Measurements from ENCODE around the gene CARD10.

DNA sequence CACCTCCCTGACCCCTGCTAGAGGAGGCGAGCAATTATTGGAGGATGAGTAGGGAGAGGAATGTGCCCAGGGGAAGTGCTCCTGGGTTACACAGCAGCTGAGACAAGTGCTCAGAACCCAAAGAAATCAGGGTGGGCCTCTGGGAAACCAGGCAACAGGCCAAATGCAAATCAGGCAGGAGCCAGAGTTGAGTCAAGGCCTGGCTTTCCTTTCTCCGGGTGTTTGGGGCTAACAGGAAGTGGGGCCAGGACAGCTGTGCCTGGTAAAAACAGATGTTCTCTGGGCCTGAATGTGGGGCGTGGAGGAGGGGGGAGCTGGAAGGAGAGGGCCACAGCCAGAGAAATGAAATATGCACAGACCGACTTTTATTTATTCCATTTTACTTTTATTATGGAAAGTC, 55.0 kb downstream of the CARD10 start:
- TF ChIP-seq, protein P1, sequence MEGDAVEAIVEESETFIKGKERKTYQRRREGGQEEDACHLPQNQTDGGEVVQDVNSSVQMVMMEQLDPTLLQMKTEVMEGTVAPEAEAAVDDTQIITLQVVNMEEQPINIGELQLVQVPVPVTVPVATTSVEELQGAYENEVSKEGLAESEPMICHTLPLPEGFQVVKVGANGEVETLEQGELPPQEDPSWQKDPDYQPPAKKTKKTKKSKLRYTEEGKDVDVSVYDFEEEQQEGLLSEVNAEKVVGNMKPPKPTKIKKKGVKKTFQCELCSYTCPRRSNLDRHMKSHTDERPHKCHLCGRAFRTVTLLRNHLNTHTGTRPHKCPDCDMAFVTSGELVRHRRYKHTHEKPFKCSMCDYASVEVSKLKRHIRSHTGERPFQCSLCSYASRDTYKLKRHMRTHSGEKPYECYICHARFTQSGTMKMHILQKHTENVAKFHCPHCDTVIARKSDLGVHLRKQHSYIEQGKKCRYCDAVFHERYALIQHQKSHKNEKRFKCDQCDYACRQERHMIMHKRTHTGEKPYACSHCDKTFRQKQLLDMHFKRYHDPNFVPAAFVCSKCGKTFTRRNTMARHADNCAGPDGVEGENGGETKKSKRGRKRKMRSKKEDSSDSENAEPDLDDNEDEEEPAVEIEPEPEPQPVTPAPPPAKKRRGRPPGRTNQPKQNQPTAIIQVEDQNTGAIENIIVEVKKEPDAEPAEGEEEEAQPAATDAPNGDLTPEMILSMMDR (optimal IDR thresholded peaks at IDR 0.05 in 1 of 3, IDR thresholded peaks at IDR 0.05 in 1 of 3, conservative IDR thresholded peaks at IDR 0.05 in 1 of 3; ENCODE audit: extremely low read depth in 1 of 3, insufficient read depth in 2 of 3, low read length in 3 of 3) = no peak
- TF ChIP-seq EZH2 (IDR thresholded peaks at IDR 0.05; ENCODE audit: low read length) = no peak

Measured in keratinocyte (primary cell).